OCI-LY7 (cell line): ENCODE data around the gene TOLLIP. TPM values are rescaled to one million over a fixed set of nuclear protein-coding genes. Genes with fewer than 3 reads are reported as not detected.

ENCODE experiments used
- BruUV-seq: library from RNA; stranded (reverse); fragments of 400-500 nt; replicated peaks from 2 replicates; lab custom pipeline; 2021; lab: Mats Ljungman, UMichigan
- CTCF ChIA-PET: fragments of 300-600 bp; sonication (Branson Sonifier 250); formaldehyde crosslinking; loops from one replicate; lab custom pipeline; 2022; ENCODE audit warnings: antibody characterized with exemption; ENCODE audit not compliant: unreplicated experiment; lab: Charles Lee
- POLR2A ChIA-PET: fragments of 300-600 bp; sonication (Branson Sonifier 250); formaldehyde crosslinking; loops from one replicate; lab custom pipeline; 2022; ENCODE audit warnings: antibody characterized with exemption; lab: Charles Lee
- DNase-seq: peaks from one replicate; pipeline ENCODE4 v3.0.0-alpha.2; 2015; ENCODE audit warnings: low spot score
- H2AFZ ChIP-seq: fragments of 200-600 bp; sonication (generic), shearing (Covaris generic); 2 replicates; pipeline ENCODE4 v1.6.1; 2014; ENCODE audit warnings: mild to moderate bottlenecking, antibody characterized with exemption, low read length, moderate library complexity
- H3K27ac ChIP-seq: fragments of 200-600 bp; sonication (generic); 2 replicates; pipeline ENCODE4 v1.5.1; 2014; ENCODE audit warnings: mixed run types, low read depth, mild to moderate bottlenecking, moderate library complexity, low read length, inconsistent platforms; ENCODE audit not compliant: poor library complexity, severe bottlenecking
- H3K36me3 ChIP-seq: fragments of 200-600 bp; sonication (generic); 2 replicates; pipeline ENCODE4 v1.6.1; 2014; ENCODE audit warnings: mild to moderate bottlenecking, antibody characterized with exemption, low read length, moderate library complexity, mixed read lengths; ENCODE audit not compliant: insufficient read depth
- H3K4me1 ChIP-seq: fragments of 200-600 bp; sonication (generic); 2 replicates; pipeline ENCODE4 v1.5.1; 2014; ENCODE audit warnings: mild to moderate bottlenecking, low read length; ENCODE audit not compliant: insufficient read depth, poor library complexity, severe bottlenecking
- H3K4me2 ChIP-seq: fragments of 200-600 bp; sonication (generic); 2 replicates; pipeline ENCODE4 v1.6.1; 2014; ENCODE audit warnings: mild to moderate bottlenecking, low read length
- H3K4me3 ChIP-seq: fragments of 200-600 bp; sonication (generic); 2 replicates; pipeline ENCODE4 v1.5.1; 2014; ENCODE audit warnings: mild to moderate bottlenecking, low read depth, low read length; ENCODE audit not compliant: poor library complexity, severe bottlenecking
- H3K79me2 ChIP-seq: fragments of 200-600 bp; sonication (generic); 2 replicates; pipeline ENCODE4 v1.6.1; 2016; ENCODE audit warnings: low read depth, mild to moderate bottlenecking, low read length, moderate library complexity, mixed read lengths; ENCODE audit not compliant: insufficient read depth
- H3K9me2 ChIP-seq: fragments of 200-600 bp; sonication (generic); 2 replicates; pipeline ENCODE4 v1.6.1; 2016; ENCODE audit warnings: mild to moderate bottlenecking, low read length, mixed read lengths; ENCODE audit not compliant: insufficient read depth
- H3K9me3 ChIP-seq: fragments of 200-600 bp; sonication (generic); 2 replicates; pipeline ENCODE4 v1.6.1; 2014; ENCODE audit warnings: mild to moderate bottlenecking, mixed run types, low read length, mixed read lengths
- H4K20me1 ChIP-seq: fragments of 200-600 bp; sonication (generic); 2 replicates; pipeline ENCODE4 v1.6.1; 2014; ENCODE audit warnings: mild to moderate bottlenecking, antibody characterized with exemption, low read length, moderate library complexity, mixed read lengths; ENCODE audit not compliant: insufficient read depth
- EZH2phosphoT487 ChIP-seq: fragments of 200-600 bp; sonication (generic); IDR thresholded peaks from 2 replicates; pipeline ENCODE4 v1.6.1; 2018; ENCODE audit warnings: low read depth, borderline replicate concordance, mild to moderate bottlenecking, mixed run types, antibody characterized with exemption, low read length, moderate library complexity, mixed read lengths
- intact Hi-C: fragments of 100-400 bp; cut with micrococcal nuclease; formaldehyde crosslinking; loops from one replicate; pipeline ENCODE4 v1.10.0; 2022; ENCODE audit not compliant: unreplicated experiment
- total RNA-seq, 2 experiments: library from RNA; depleted of rRNA in 1 of 2; stranded (reverse); fragments of >200 nt in 1 of 2; shearing (Covaris generic) in 1 of 2; gene quantifications; 2 replicates each; pipeline ENCODE4 v1.2.3, GENCODE V29; 2014 to 2022
- TF ChIP-seq, protein P1 (sequence below): fragments of 200-600 bp; sonication (generic); conservative IDR thresholded peaks from 2 replicates; pipeline ENCODE4 v1.5.1; 2014; ENCODE audit warnings: mild to moderate bottlenecking, antibody characterized with exemption, low read length, moderate library complexity, mixed read lengths

TOLLIP gene
- total RNA-seq, 2 experiments from 2014 or later: 15.9 to 37.1 TPM

DNA sequence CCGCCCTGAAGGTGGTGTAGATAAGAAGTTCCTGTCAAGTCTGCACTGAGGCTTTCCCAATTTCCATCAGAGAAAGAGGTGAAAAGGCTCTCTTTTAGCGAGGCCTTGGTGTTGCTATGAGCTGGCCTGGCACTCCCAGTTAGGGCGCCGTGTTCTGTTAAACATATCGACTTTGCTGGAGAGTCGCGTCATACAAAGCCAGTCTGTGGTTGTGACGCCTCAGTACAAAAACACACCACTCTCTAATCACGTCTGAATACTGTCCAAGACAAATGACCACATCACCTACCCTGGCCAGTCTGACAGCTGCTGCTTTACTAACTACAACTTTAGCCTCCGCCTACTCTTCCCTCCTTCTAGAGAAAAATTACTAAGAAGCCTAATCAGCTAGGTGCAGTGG is 8.0 kb upstream of the TOLLIP start:
- ChIA-PET CTCF (no interaction called here), POLR2A (no interaction called here)
- H2AFZ ChIP-seq: no peak overlapping the region
- intact Hi-C loops: no loop called here
- no peaks in the 10 kb centered on the region for H3K36me3 ChIP-seq
- H3K4me2 ChIP-seq: no peak overlapping the region
- H3K9me2 ChIP-seq: no peaks in the 10 kb centered on the region
- BruUV-seq: no TSS peak
- no peak overlapping the region for H3K27ac ChIP-seq
- no peaks in the 10 kb centered on the region for H3K79me2 ChIP-seq
- TF ChIP-seq EZH2phosphoT487: no peak
- TF ChIP-seq, protein P1, sequence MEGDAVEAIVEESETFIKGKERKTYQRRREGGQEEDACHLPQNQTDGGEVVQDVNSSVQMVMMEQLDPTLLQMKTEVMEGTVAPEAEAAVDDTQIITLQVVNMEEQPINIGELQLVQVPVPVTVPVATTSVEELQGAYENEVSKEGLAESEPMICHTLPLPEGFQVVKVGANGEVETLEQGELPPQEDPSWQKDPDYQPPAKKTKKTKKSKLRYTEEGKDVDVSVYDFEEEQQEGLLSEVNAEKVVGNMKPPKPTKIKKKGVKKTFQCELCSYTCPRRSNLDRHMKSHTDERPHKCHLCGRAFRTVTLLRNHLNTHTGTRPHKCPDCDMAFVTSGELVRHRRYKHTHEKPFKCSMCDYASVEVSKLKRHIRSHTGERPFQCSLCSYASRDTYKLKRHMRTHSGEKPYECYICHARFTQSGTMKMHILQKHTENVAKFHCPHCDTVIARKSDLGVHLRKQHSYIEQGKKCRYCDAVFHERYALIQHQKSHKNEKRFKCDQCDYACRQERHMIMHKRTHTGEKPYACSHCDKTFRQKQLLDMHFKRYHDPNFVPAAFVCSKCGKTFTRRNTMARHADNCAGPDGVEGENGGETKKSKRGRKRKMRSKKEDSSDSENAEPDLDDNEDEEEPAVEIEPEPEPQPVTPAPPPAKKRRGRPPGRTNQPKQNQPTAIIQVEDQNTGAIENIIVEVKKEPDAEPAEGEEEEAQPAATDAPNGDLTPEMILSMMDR: no peak
- no peak overlapping the region for H3K4me3 ChIP-seq
- no peak for DNase-seq
- no peaks in the 10 kb centered on the region for H4K20me1 ChIP-seq
- H3K9me3 ChIP-seq: peaks cover 1% of the 10 kb centered on the region; the same call in 1 of the 2 replicates
- H3K4me1 ChIP-seq: no peaks in the 10 kb centered on the region

DNA sequence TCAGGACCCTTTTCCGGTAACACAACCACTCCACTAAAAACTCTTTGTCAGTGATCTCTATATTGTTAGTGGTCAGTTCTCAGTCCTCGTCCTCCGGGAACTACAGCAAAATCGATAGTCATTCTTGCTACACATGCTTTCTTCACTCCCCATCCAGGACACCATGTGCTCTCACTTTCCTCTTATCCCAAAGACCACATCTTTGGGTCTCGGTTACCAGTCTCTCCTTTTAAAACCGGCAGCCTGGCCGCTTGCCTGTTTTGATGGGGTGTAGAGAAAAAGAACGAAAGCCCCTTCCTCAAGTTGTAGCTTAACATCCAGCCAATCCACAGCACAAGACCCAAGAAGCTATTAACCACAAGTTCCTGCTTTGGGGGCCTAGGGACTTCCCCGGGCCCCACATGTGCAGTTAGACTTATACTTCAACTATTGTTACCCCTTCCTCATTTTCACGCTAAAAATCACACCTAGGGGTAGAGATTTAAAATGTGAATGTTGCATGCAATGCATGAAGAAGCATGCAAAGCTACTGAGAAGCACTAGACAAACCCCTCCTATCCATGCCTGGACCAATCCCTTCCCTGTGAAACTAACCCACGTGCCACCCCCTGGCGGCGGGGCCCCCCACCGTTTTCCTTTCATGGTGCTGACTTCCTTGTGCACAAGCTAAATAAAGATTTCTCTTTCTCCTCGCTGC is 1.5 kb upstream of the TOLLIP start:
- Histone ChIP-seq H3K36me3 (no peaks in the 10 kb centered on the region), H3K27ac (peak overlapping the region; percentile 59), H2AFZ (peak overlapping the region; percentile 43; the same call in 1 of the 2 replicates), H3K4me2 (peak overlapping the region; percentile 80), H3K4me1 (peaks cover 38% of the 10 kb centered on the region), H3K79me2 (peaks cover 4% of the 10 kb centered on the region; the same call in 1 of the 2 replicates), H3K9me2 (no peaks in the 10 kb centered on the region), H4K20me1 (no peaks in the 10 kb centered on the region), H3K4me3 (peak overlapping the region; percentile 85), H3K9me3 (peaks cover 11% of the 10 kb centered on the region)
- ChIA-PET CTCF (interaction anchor here (0.6 to 0.9 kb wide), 2 partner anchors 9 to 25 kb away, joined by 3 to 4 read pairs; no protein-coding TSS in a partner anchor), POLR2A (interaction anchor here (1.5 kb wide), 1 partner anchor 10 kb away, joined by 3 read pairs; no protein-coding TSS in a partner anchor)
- intact Hi-C loops: no loop called here
- TF ChIP-seq, protein P1: no peak
- TF ChIP-seq EZH2phosphoT487: no peak
- DNase-seq: peak; percentile 61
- TSS peak; percentile 80 for BruUV-seq

DNA sequence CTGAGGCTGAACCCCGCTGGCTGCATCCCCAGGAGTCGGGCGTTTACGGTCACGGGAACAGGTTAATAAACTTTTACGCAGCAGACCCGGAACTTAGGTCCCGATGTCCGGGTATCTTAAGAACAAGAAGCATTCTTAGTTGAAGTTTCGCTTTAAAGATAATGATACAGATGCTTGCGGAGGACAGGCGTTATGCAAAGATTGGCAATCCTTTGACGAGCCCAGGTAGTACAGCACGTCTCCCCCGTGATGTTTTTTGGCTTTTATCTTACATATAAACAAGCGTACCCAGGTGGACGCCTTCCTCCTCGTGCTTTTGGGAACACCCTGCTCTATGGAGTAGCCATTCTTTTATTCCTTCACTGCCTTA is 871 bp upstream of the TOLLIP start:
- peak; percentile 9 for DNase-seq
- H3K27ac ChIP-seq: peak overlapping the region; percentile 59
- H3K4me2 ChIP-seq: peak overlapping the region; percentile 80
- peaks cover 38% of the 10 kb centered on the region for H3K4me1 ChIP-seq
- peaks cover 11% of the 10 kb centered on the region for H3K9me3 ChIP-seq
- H3K36me3 ChIP-seq: no peaks in the 10 kb centered on the region
- no peaks in the 10 kb centered on the region for H4K20me1 ChIP-seq
- intact Hi-C loops: no loop called here
- peak overlapping the region; percentile 85 for H3K4me3 ChIP-seq
- peak overlapping the region; percentile 83; the same call in 1 of the 2 replicates for H2AFZ ChIP-seq
- H3K9me2 ChIP-seq: no peaks in the 10 kb centered on the region
- peaks cover 4% of the 10 kb centered on the region; the same call in 1 of the 2 replicates for H3K79me2 ChIP-seq
- ChIA-PET POLR2A (interaction anchor here (1.5 kb wide), 1 partner anchor 11 kb away, joined by 3 read pairs; no protein-coding TSS in a partner anchor), CTCF (no interaction called here)
- BruUV-seq: no TSS peak
- no peak for TF ChIP-seq EZH2phosphoT487
- TF ChIP-seq, protein P1: no peak
